Measurements from ENCODE around the gene IL9.

DNA sequence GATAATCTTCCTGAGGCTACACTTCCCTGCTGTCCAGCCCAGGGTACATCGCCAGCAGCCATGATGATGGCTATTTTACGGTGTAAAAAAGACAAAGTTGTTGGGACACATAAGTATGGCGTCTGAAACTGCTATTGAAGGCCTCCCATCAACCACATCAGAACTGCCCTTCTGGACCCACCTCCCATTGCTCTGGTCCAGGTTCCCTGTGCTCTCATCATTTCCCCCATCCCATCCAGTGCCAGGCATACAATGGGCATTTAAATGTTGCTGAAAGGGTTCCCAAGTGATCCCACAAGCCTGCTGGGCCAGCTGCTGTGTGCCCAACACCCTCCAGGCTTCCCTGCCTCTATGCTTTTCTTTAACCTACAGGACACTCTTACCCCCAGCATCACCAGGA, 10.6 kb downstream of the IL9 start:
- TF ChIP-seq ESRRA (IDR thresholded peaks at IDR 0.05; ENCODE audit: low read length): no peak
- TF ChIP-seq, protein P1, sequence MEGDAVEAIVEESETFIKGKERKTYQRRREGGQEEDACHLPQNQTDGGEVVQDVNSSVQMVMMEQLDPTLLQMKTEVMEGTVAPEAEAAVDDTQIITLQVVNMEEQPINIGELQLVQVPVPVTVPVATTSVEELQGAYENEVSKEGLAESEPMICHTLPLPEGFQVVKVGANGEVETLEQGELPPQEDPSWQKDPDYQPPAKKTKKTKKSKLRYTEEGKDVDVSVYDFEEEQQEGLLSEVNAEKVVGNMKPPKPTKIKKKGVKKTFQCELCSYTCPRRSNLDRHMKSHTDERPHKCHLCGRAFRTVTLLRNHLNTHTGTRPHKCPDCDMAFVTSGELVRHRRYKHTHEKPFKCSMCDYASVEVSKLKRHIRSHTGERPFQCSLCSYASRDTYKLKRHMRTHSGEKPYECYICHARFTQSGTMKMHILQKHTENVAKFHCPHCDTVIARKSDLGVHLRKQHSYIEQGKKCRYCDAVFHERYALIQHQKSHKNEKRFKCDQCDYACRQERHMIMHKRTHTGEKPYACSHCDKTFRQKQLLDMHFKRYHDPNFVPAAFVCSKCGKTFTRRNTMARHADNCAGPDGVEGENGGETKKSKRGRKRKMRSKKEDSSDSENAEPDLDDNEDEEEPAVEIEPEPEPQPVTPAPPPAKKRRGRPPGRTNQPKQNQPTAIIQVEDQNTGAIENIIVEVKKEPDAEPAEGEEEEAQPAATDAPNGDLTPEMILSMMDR (IDR thresholded peaks at IDR 0.05 in 2 of 3, conservative IDR thresholded peaks at IDR 0.05 in 1 of 3; ENCODE audit: control insufficient read depth in 2 of 3, extremely low read depth in 1 of 3, insufficient read depth in 1 of 3, low read depth in 3 of 3, low read length in 3 of 3): no peak
- TF ChIP-seq NBN (IDR thresholded peaks at IDR 0.05): no peak
- no peak for TF ChIP-seq CBX5 (IDR thresholded peaks at IDR 0.05; ENCODE audit: low read depth)
- no peak for TF ChIP-seq EP300 (IDR thresholded peaks at IDR 0.05; ENCODE audit: borderline replicate concordance in 1 of 2, control insufficient read depth in 1 of 2, low read depth in 2 of 2, low read length in 2 of 2)
